GM23338 (cell line): ENCODE measurements around the gene AP2A1.

Experiments used
- CTCF ChIP-seq, 2 experiments: fragments of 200-600 bp in 1 of 2; sonication (generic) in 1 of 2; conservative IDR thresholded peaks; 2 replicates each; pipeline versions ENCODE4 v1.5.1 to v1.6.1; 2016 to 2017; ENCODE audit warnings: antibody characterized with exemption in 2 of 2, low read depth in 2 of 2, mild to moderate bottlenecking in 2 of 2, moderate library complexity in 1 of 2
- EZH2 ChIP-seq: fragments of 200-600 bp; sonication (generic); IDR thresholded peaks from one replicate; pipeline ENCODE4 v1.8.0; 2017; ENCODE audit warnings: antibody characterized with exemption, mild to moderate bottlenecking, low read depth; ENCODE audit not compliant: unreplicated experiment
- EZH2phosphoT487 ChIP-seq: fragments of 200-600 bp; sonication (generic); IDR thresholded peaks from one replicate; pipeline ENCODE4 v1.8.1; 2018; ENCODE audit warnings: antibody characterized with exemption; ENCODE audit not compliant: unreplicated experiment
- JUNB ChIP-seq: IDR thresholded peaks from one replicate; pipeline ENCODE4 v1.6.1; 2016; ENCODE audit warnings: antibody characterized with exemption; ENCODE audit not compliant: unreplicated experiment
- REST ChIP-seq: IDR thresholded peaks from one replicate; pipeline ENCODE4 v1.6.1; 2018; ENCODE audit warnings: antibody characterized with exemption; ENCODE audit not compliant: unreplicated experiment
- ZNF114 ChIP-seq: fragments of 250-450 bp; sonication (Bioruptor Pico); IDR thresholded peaks from 2 replicates; pipeline ENCODE4 v1.5.0; 2020; ENCODE audit warnings: mild to moderate bottlenecking, moderate library complexity

- TF ChIP-seq CTCF (conservative IDR thresholded peaks at IDR 0.05; ENCODE audit: low read depth in 2 of 2) (peak; percentile 10 to 50; a peak in 2 of 4 replicates), JUNB (no peak), REST (no peak), EZH2phosphoT487 (no peak), ZNF114 (CRISPR knock-in tag) (no peak), EZH2 (no peak)
Observed at GRCh38 chr19:49809160-49809940, 42.5 kb downstream of the AP2A1 start.
